K562 (cell line): ENCODE results near the gene PINK1. TPM values are rescaled to one million over a fixed set of nuclear protein-coding genes. Genes with fewer than 3 reads are reported as not detected.
A peak's percentile ranks its signal among the peaks of the same experiment; 100 is the strongest.

Source experiments
- BRD9 ChIP-seq: fragments of 450-650 bp; IDR thresholded peaks from 2 replicates; pipeline ENCODE4 v1.6.1; 2018; ENCODE audit warnings: low read depth; ENCODE audit not compliant: partially characterized antibody
- CBX3 ChIP-seq, 2 experiments: IDR thresholded peaks; 1 replicate in 1 of 2; 2 replicates in 1 of 2; pipeline ENCODE4 v1.6.1; 2012; ENCODE audit warnings: inconsistent platforms in 2 of 2, low read length in 2 of 2, borderline replicate concordance in 1 of 2, control low read depth in 1 of 2
- CXXC5 ChIP-seq: fragments of 250-450 bp; sonication (Bioruptor Pico); IDR thresholded peaks from 2 replicates; pipeline ENCODE4 v1.8.0; 2022; ENCODE audit warnings: inconsistent platforms, mild to moderate bottlenecking, moderate library complexity
- DPF2 ChIP-seq: fragments of 450-650 bp; IDR thresholded peaks from 2 replicates; pipeline ENCODE4 v1.6.1; 2016
- EGR1 ChIP-seq: fragments of 450-650 bp; conservative IDR thresholded peaks from 2 replicates; pipeline ENCODE4 v1.6.1; 2017; ENCODE audit warnings: mild to moderate bottlenecking
- ETV5 ChIP-seq: sonication (generic); formaldehyde crosslinking; IDR thresholded peaks from 2 replicates; pipeline ENCODE4 v1.4.0; 2020; ENCODE audit warnings: low read depth, mild to moderate bottlenecking, missing genetic modification reagents
- GTF2E2 ChIP-seq: fragments of 200-800 bp; sonication (Bioruptor generic); IDR thresholded peaks from 2 replicates; pipeline ENCODE4 v1.6.1; 2016; ENCODE audit warnings: missing genetic modification characterization, missing compliant biosample characterization
- GTF2F1 ChIP-seq: IDR thresholded peaks from 2 replicates; pipeline ENCODE4 v1.6.1; 2011; ENCODE audit warnings: low read depth, low read length, improper control_type of control experiment
- LCOR ChIP-seq: sonication (generic); formaldehyde crosslinking; IDR thresholded peaks from 2 replicates; pipeline ENCODE4 v1.8.0; 2022; ENCODE audit warnings: mild to moderate bottlenecking, missing genetic modification reagents
- MED1 ChIP-seq: sonication (generic); formaldehyde crosslinking; IDR thresholded peaks from 2 replicates; pipeline ENCODE4 v1.8.1; 2023; ENCODE audit warnings: missing genetic modification reagents, borderline replicate concordance
- RBFOX2 ChIP-seq: fragments of 200-400 bp; formaldehyde crosslinking; IDR thresholded peaks from 2 replicates; pipeline ENCODE4 v1.6.1; 2017; ENCODE audit warnings: low read depth, mild to moderate bottlenecking, low read length, moderate library complexity
- ZNF143 ChIP-seq: sonication (generic); formaldehyde crosslinking; IDR thresholded peaks from 2 replicates; pipeline ENCODE4 v1.9.0; 2022; ENCODE audit warnings: mild to moderate bottlenecking, missing genetic modification reagents
- ZNF589 ChIP-seq: fragments of 200-800 bp; sonication (Bioruptor generic); IDR thresholded peaks from 2 replicates; pipeline ENCODE4 v1.6.1; 2016; ENCODE audit warnings: low read depth, missing genetic modification characterization, missing compliant biosample characterization
- polyA plus RNA-seq, 8 experiments: library from polyadenylated mRNA; depleted of rRNA in 4 of 8; stranded (reverse) in 5 of 8; unstranded in 3 of 8; fragments of >200 nt; fragmentation: Nextera tagmentation in 2 of 8; fragmentation: Illumina TruSeq in 1 of 8; extraction: Ambion mirVana in 2 of 8; extraction: Trizol in 1 of 8; gene quantifications; 2 replicates each; pipeline versions ENCODE4 v1.2.1 to v1.2.3, GENCODE V29; 2011 to 2014; ENCODE audit warnings: inconsistent platforms in 1 of 8, missing spikeins in 1 of 8
- total RNA-seq, 7 experiments: library from RNA; depleted of rRNA in 6 of 7; stranded (reverse); fragments of >200 nt in 6 of 7; fragmentation: Illumina TruSeq in 2 of 7; extraction: Trizol in 2 of 7; gene quantifications; 2 replicates each; pipeline versions ENCODE4 v1.2.1 to v1.2.3, GENCODE V29; 2011 to 2021; ENCODE audit warnings: low replicate concordance in 1 of 7
- TF ChIP-seq, protein P1 (sequence below): fragments of 250-450 bp; sonication (Bioruptor Pico); IDR thresholded peaks from 2 replicates; pipeline ENCODE4 v1.4.0; 2020; ENCODE audit warnings: mild to moderate bottlenecking, moderate library complexity
- TF ChIP-seq, protein P2 (sequence below): fragments of 200-400 bp; formaldehyde crosslinking; IDR thresholded peaks from 2 replicates; pipeline ENCODE4 v1.6.1; 2017; ENCODE audit warnings: mild to moderate bottlenecking, low read depth, low read length, moderate library complexity
- TF ChIP-seq, protein P3 (sequence below): sonication (generic); formaldehyde crosslinking; IDR thresholded peaks from 2 replicates; pipeline ENCODE4 v1.5.0; 2020; ENCODE audit warnings: missing genetic modification reagents
- TF ChIP-seq, protein P4 (sequence below): sonication (generic); formaldehyde crosslinking; IDR thresholded peaks from 2 replicates; pipeline ENCODE4 v1.4.0; 2020; ENCODE audit warnings: mild to moderate bottlenecking, missing genetic modification reagents

PINK1 gene
- total and polyA plus RNA-seq, 9 of the 15 experiments (the other 6 are each of a cell fraction or from before 2014, with no cell fraction given), result 1.5 to 11.3 (median 6.8) TPM

DNA sequence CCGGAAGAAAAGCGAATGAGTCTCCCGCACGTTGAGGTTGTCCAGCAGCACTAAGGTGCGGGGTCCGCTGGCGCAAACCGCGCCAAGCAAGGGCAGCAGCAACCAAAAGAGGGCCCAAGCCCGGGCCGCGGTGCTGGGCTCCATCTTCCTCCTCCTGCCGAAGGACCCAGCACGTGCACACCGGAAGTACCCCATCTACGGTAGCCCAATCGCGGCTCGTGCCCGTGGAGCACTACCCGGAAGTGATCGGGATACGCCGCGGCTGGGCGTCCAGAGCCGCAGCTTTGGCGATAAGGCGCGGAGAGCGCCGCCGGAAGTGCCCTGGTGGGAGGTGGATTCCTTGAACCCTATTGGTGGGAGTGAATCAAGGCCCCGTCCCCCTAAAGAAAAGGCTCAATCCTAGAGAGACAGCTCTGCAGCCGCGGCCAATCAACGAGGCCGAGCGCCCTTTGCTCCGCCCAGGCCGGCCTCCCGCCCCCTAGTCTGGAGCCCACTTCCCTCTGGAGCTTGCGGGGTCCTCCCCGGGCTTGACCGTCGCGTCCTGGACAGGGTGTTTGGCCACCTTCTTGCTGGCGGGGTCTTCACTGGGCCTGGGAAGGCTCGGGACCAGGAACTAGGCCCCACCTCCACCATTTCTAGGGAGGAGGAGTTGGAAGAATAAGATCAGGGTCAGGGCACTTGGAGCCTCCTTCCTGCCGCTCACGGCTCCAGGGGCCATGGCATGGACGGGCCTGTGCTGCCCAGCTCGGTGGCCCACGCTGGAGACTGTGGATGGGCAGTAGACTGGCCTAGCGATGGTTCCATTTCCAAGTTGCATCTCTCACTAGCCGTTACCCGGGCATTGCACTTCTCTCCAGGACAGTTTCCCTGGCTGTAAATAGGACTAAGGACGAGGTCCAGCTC, 28.2 kb downstream of the PINK1 start, which contains the start of gene DDOST (continued):
- TF ChIP-seq, protein P1, sequence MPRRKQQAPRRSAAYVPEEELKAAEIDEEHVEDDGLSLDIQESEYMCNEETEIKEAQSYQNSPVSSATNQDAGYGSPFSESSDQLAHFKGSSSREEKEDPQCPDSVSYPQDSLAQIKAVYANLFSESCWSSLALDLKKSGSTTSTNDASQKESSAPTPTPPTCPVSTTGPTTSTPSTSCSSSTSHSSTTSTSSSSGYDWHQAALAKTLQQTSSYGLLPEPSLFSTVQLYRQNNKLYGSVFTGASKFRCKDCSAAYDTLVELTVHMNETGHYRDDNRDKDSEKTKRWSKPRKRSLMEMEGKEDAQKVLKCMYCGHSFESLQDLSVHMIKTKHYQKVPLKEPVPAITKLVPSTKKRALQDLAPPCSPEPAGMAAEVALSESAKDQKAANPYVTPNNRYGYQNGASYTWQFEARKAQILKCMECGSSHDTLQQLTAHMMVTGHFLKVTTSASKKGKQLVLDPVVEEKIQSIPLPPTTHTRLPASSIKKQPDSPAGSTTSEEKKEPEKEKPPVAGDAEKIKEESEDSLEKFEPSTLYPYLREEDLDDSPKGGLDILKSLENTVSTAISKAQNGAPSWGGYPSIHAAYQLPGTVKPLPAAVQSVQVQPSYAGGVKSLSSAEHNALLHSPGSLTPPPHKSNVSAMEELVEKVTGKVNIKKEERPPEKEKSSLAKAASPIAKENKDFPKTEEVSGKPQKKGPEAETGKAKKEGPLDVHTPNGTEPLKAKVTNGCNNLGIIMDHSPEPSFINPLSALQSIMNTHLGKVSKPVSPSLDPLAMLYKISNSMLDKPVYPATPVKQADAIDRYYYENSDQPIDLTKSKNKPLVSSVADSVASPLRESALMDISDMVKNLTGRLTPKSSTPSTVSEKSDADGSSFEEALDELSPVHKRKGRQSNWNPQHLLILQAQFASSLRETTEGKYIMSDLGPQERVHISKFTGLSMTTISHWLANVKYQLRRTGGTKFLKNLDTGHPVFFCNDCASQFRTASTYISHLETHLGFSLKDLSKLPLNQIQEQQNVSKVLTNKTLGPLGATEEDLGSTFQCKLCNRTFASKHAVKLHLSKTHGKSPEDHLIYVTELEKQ (CRISPR knock-in tag), result no peak
- TF ChIP-seq DPF2 (no peak), CXXC5 (CRISPR knock-in tag) (peak; percentile 100), GTF2E2 (tag) (peak; percentile 56; the same call in 1 of the 2 replicates), ZNF589 (CRISPR knock-in tag) (peak; percentile 65; the same call in 1 of the 2 replicates), BRD9 (no peak), GTF2F1 (0 out of 2 replicates have a peak, but pooled peaks have one; percentile 60), ETV5 (CRISPR knock-in tag) (peak; percentile 92), EGR1 (no peak; the same call in 1 of the 2 replicates), ZNF143 (no peak), MED1 (CRISPR knock-in tag) (no peak), CBX3 (IDR thresholded peaks at IDR 0.05; ENCODE audit: borderline replicate concordance in 1 of 2, low read length in 2 of 2) (peak in 1 of 2 experiments; percentile 73; a peak in 2 of 3 replicates), LCOR (CRISPR knock-in tag) (peak; percentile 33; the same call in 1 of the 2 replicates), RBFOX2 (peak; percentile 92)
- TF ChIP-seq, protein P2, sequence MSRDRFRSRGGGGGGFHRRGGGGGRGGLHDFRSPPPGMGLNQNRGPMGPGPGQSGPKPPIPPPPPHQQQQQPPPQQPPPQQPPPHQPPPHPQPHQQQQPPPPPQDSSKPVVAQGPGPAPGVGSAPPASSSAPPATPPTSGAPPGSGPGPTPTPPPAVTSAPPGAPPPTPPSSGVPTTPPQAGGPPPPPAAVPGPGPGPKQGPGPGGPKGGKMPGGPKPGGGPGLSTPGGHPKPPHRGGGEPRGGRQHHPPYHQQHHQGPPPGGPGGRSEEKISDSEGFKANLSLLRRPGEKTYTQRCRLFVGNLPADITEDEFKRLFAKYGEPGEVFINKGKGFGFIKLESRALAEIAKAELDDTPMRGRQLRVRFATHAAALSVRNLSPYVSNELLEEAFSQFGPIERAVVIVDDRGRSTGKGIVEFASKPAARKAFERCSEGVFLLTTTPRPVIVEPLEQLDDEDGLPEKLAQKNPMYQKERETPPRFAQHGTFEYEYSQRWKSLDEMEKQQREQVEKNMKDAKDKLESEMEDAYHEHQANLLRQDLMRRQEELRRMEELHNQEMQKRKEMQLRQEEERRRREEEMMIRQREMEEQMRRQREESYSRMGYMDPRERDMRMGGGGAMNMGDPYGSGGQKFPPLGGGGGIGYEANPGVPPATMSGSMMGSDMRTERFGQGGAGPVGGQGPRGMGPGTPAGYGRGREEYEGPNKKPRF, result no peak
- TF ChIP-seq, protein P3, sequence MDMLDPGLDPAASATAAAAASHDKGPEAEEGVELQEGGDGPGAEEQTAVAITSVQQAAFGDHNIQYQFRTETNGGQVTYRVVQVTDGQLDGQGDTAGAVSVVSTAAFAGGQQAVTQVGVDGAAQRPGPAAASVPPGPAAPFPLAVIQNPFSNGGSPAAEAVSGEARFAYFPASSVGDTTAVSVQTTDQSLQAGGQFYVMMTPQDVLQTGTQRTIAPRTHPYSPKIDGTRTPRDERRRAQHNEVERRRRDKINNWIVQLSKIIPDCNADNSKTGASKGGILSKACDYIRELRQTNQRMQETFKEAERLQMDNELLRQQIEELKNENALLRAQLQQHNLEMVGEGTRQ (CRISPR knock-in tag), result 0 out of 2 replicates have a peak, but pooled peaks have one; percentile 3
- TF ChIP-seq, protein P4, sequence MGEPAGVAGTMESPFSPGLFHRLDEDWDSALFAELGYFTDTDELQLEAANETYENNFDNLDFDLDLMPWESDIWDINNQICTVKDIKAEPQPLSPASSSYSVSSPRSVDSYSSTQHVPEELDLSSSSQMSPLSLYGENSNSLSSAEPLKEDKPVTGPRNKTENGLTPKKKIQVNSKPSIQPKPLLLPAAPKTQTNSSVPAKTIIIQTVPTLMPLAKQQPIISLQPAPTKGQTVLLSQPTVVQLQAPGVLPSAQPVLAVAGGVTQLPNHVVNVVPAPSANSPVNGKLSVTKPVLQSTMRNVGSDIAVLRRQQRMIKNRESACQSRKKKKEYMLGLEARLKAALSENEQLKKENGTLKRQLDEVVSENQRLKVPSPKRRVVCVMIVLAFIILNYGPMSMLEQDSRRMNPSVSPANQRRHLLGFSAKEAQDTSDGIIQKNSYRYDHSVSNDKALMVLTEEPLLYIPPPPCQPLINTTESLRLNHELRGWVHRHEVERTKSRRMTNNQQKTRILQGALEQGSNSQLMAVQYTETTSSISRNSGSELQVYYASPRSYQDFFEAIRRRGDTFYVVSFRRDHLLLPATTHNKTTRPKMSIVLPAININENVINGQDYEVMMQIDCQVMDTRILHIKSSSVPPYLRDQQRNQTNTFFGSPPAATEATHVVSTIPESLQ (CRISPR knock-in tag), result 0 out of 2 replicates have a peak, but pooled peaks have one; percentile 38
